GM21825 (cell line): ENCODE measurements around the gene SFPQ.
"Not testable (repeated sequence)": the region's sequence is repeated elsewhere in the genome, so short reads cannot be mapped to it uniquely, and the experiment has no call there.

Experiments
- ATAC-seq: cut with Tn5 transposase; IDR thresholded peaks from one replicate; pipeline ENCODE4 v1.9.1; 2021; ENCODE audit warnings: mild to moderate bottlenecking, moderate library complexity; ENCODE audit not compliant: unreplicated experiment

The SFPQ gene

GRCh38 chr1:35187816-35188342, 5.1 kb downstream of the SFPQ start:
- no peak for ATAC-seq

GRCh38 chr1:35186239-35186638, 6.7 kb downstream of the SFPQ start:
- ATAC-seq = no peak

GRCh38 chr1:35185200-35185599, 7.7 kb downstream of the SFPQ start:
- no peak for ATAC-seq

- no peak for ATAC-seq
These were observed 8.3 kb downstream of the SFPQ start for GRCh38 chr1:35184495-35185199.

- ATAC-seq = no peak
These were observed 11.0 kb downstream of the SFPQ start for GRCh38 chr1:35181790-35182455.

GRCh38 chr1:35180776-35181374, 12.1 kb downstream of the SFPQ start:
- ATAC-seq = no peak

- no peak for ATAC-seq
These were observed 13.0 kb downstream of the SFPQ start for GRCh38 chr1:35179908-35180307.

GRCh38 chr1:35178874-35179380, 14.0 kb downstream of the SFPQ start:
- ATAC-seq = no peak

- ATAC-seq = no peak
These were observed 14.7 kb downstream of the SFPQ start for GRCh38 chr1:35178295-35178695.

- ATAC-seq = no peak
These were observed 15.6 kb downstream of the SFPQ start for GRCh38 chr1:35177237-35177786.

GRCh38 chr1:35175602-35176001, 17.3 kb downstream of the SFPQ start:
- ATAC-seq = no peak

- no peak for ATAC-seq
These were observed 17.8 kb downstream of the SFPQ start for GRCh38 chr1:35175098-35175576.

- ATAC-seq = no peak
These were observed 18.9 kb downstream of the SFPQ start for GRCh38 chr1:35173909-35174540.

- ATAC-seq = no peak
These were observed 19.5 kb downstream of the SFPQ start for GRCh38 chr1:35173491-35173890.

GRCh38 chr1:35172022-35172421, 20.9 kb downstream of the SFPQ start:
- no peak for ATAC-seq

- no peak for ATAC-seq
These were observed 21.4 kb downstream of the SFPQ start for GRCh38 chr1:35171579-35171978.

- no peak for ATAC-seq
These were observed 28.1 kb downstream of the SFPQ start for GRCh38 chr1:35164893-35165292.

GRCh38 chr1:35151220-35151619, 41.7 kb downstream of the SFPQ start:
- no peak for ATAC-seq

GRCh38 chr1:35145892-35146549, 46.9 kb downstream of the SFPQ start:
- not testable (repeated sequence) for ATAC-seq
